ENCODE results near the gene RAB15.

Gene RAB15

GRCh38 chr14:64955297-64955696 lies 16.8 kb downstream of the RAB15 start:
- no peak overlapping the region for H2AFZ ChIP-seq (ENCODE audit: low read depth, low read length)
- no peak overlapping the region for H3K9ac ChIP-seq (ENCODE audit: low read length)
- no peaks in the 10 kb centered on the region for H3K79me2 ChIP-seq (ENCODE audit: low read length)
- H3K27ac ChIP-seq (ENCODE audit: low read length) = no peak overlapping the region
- no peaks in the 10 kb centered on the region for H3K4me1 ChIP-seq (ENCODE audit: low read length)
- no peaks in the 10 kb centered on the region for H3K36me3 ChIP-seq (replicated peaks; ENCODE audit: low read depth, low read length)
- H3K27me3 ChIP-seq (ENCODE audit: low read depth, low read length) = no peaks in the 10 kb centered on the region
- no peaks in the 10 kb centered on the region for H3K9me3 ChIP-seq (ENCODE audit: insufficient read depth, low read length)
- H4K20me1 ChIP-seq (ENCODE audit: insufficient read depth, low read length) = no peaks in the 10 kb centered on the region
- no peak overlapping the region for H3K4me3 ChIP-seq (ENCODE audit: low read length)
- TF ChIP-seq, protein P1, sequence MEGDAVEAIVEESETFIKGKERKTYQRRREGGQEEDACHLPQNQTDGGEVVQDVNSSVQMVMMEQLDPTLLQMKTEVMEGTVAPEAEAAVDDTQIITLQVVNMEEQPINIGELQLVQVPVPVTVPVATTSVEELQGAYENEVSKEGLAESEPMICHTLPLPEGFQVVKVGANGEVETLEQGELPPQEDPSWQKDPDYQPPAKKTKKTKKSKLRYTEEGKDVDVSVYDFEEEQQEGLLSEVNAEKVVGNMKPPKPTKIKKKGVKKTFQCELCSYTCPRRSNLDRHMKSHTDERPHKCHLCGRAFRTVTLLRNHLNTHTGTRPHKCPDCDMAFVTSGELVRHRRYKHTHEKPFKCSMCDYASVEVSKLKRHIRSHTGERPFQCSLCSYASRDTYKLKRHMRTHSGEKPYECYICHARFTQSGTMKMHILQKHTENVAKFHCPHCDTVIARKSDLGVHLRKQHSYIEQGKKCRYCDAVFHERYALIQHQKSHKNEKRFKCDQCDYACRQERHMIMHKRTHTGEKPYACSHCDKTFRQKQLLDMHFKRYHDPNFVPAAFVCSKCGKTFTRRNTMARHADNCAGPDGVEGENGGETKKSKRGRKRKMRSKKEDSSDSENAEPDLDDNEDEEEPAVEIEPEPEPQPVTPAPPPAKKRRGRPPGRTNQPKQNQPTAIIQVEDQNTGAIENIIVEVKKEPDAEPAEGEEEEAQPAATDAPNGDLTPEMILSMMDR (IDR thresholded peaks at IDR 0.05; ENCODE audit: low read depth, low read length) = no peak
- TF ChIP-seq EZH2phosphoT487 (IDR thresholded peaks at IDR 0.05; ENCODE audit: low read depth) = no peak
- no peak overlapping the region for H3K4me2 ChIP-seq (ENCODE audit: low read length)

DNA sequence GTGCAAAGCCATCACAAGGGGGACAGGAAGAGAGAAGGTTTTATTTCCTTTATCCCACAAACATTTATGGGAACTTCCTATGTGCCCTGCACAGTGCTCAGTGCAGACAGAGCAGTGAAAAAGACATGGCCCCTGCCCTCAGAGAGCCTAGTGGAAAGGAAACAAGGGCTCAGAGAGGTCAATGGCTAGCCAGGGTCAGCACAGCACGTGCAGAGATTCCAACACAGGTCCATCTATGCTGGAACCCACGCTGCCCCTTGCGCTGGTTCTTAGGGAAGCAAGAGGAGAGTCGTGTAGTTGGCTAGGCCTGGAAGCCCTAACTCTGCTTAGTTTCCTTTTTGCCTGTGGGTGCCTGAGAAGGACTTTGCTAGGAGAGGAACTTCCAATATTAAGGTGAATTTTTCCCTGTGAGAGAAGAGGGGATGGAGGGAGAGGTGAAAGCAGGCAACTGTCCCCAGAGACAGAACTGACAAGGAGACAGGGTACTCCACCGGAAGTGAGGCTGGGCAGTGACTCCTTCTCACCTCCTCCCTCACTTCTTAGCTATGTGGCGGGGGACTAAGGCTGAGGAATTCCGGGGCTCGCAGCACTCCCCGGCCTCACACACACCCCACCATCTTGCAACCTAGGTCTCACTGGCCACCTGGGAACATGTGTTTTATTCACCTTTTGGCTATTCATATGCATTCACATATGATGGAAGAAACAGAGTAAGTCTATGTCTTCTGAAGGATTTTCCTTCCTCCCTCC lies 17.5 kb downstream of the RAB15 start:
- Histone ChIP-seq H3K79me2 (ENCODE audit: low read length) (no peaks in the 10 kb centered on the region), H3K4me1 (ENCODE audit: low read length) (no peaks in the 10 kb centered on the region), H3K4me3 (ENCODE audit: low read length) (no peak overlapping the region), H4K20me1 (ENCODE audit: insufficient read depth, low read length) (no peaks in the 10 kb centered on the region), H3K27ac (ENCODE audit: low read length) (no peak overlapping the region), H3K36me3 (replicated peaks; ENCODE audit: low read depth, low read length) (no peaks in the 10 kb centered on the region), H3K27me3 (ENCODE audit: low read depth, low read length) (no peaks in the 10 kb centered on the region), H2AFZ (ENCODE audit: low read depth, low read length) (no peak overlapping the region), H3K9me3 (ENCODE audit: insufficient read depth, low read length) (no peaks in the 10 kb centered on the region), H3K9ac (ENCODE audit: low read length) (no peak overlapping the region), H3K4me2 (ENCODE audit: low read length) (no peak overlapping the region)
- TF ChIP-seq, protein P1 (IDR thresholded peaks at IDR 0.05; ENCODE audit: low read depth, low read length) = no peak
- no peak for TF ChIP-seq EZH2phosphoT487 (IDR thresholded peaks at IDR 0.05; ENCODE audit: low read depth)

DNA sequence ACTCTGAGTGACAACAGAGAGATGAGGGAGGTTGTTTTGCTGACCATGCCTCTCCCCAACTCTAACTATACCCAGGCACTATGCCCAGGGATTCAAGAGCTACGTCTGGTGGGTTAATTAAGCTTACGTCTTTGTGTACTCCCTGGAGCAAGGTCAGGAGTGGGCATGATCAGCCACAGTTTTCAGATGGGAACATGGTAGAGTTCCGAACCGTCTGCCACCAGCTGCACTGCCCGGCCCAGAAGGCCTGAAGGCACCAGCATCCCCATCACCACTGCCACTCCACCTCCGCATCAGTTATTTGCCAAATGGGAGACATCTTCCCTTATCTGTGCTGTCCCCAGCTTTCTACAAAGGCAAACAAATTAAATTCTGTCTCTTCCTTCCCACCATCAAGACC lies 18.5 kb downstream of the RAB15 start:
- H3K79me2 ChIP-seq (ENCODE audit: low read length) = no peaks in the 10 kb centered on the region
- no peak overlapping the region for H2AFZ ChIP-seq (ENCODE audit: low read depth, low read length)
- H3K27me3 ChIP-seq (ENCODE audit: low read depth, low read length) = no peaks in the 10 kb centered on the region
- no peak overlapping the region for H3K9ac ChIP-seq (ENCODE audit: low read length)
- no peak overlapping the region for H3K4me3 ChIP-seq (ENCODE audit: low read length)
- H3K9me3 ChIP-seq (ENCODE audit: insufficient read depth, low read length) = no peaks in the 10 kb centered on the region
- H3K27ac ChIP-seq (ENCODE audit: low read length) = no peak overlapping the region
- H3K4me1 ChIP-seq (ENCODE audit: low read length) = no peaks in the 10 kb centered on the region
- H3K4me2 ChIP-seq (ENCODE audit: low read length) = no peak overlapping the region
- TF ChIP-seq, protein P1 (IDR thresholded peaks at IDR 0.05; ENCODE audit: low read depth, low read length) = no peak
- no peak for TF ChIP-seq EZH2phosphoT487 (IDR thresholded peaks at IDR 0.05; ENCODE audit: low read depth)
- no peaks in the 10 kb centered on the region for H3K36me3 ChIP-seq (replicated peaks; ENCODE audit: low read depth, low read length)
- no peaks in the 10 kb centered on the region for H4K20me1 ChIP-seq (ENCODE audit: insufficient read depth, low read length)

DNA sequence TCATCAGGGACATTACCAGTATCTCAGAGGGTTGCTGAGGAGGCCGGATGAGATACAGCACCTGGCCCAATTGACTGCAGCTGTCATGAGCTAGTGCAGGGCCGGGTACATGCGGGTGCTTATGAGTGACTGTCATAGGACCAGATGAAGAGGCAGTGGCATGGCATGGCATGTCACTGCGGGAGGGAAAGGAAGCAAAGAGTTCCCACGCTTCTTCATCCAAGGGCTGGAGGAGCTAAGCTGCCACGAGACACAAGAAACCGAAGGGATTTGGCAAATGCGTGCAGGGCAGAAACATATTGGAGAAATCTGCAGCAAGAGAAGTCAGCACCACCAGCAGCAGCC lies 18.9 kb downstream of the RAB15 start:
- no peak overlapping the region for H3K27ac ChIP-seq (ENCODE audit: low read length)
- no peaks in the 10 kb centered on the region for H3K36me3 ChIP-seq (replicated peaks; ENCODE audit: low read depth, low read length)
- no peaks in the 10 kb centered on the region for H4K20me1 ChIP-seq (ENCODE audit: insufficient read depth, low read length)
- H2AFZ ChIP-seq (ENCODE audit: low read depth, low read length) = no peak overlapping the region
- no peaks in the 10 kb centered on the region for H3K27me3 ChIP-seq (ENCODE audit: low read depth, low read length)
- H3K4me2 ChIP-seq (ENCODE audit: low read length) = no peak overlapping the region
- no peaks in the 10 kb centered on the region for H3K4me1 ChIP-seq (ENCODE audit: low read length)
- TF ChIP-seq EZH2phosphoT487 (IDR thresholded peaks at IDR 0.05; ENCODE audit: low read depth) = no peak
- TF ChIP-seq, protein P1 (IDR thresholded peaks at IDR 0.05; ENCODE audit: low read depth, low read length) = no peak
- H3K9ac ChIP-seq (ENCODE audit: low read length) = no peak overlapping the region
- no peak overlapping the region for H3K4me3 ChIP-seq (ENCODE audit: low read length)
- no peaks in the 10 kb centered on the region for H3K9me3 ChIP-seq (ENCODE audit: insufficient read depth, low read length)
- no peaks in the 10 kb centered on the region for H3K79me2 ChIP-seq (ENCODE audit: low read length)
